HCT116 (cell line): ENCODE results near the gene ILDR1. TPM values are rescaled to one million over a fixed set of nuclear protein-coding genes. Genes with fewer than 3 reads are reported as not detected.

Experiments used
- ATAC-seq: fragments of 200-7000 bp; cut with Tn5 transposase; 2 replicates; pipeline ENCODE4 v1.9.1; 2020; ENCODE audit warnings: mild to moderate bottlenecking, moderate library complexity
- BruUV-seq: library from RNA; stranded (reverse); fragments of 400-500 nt; replicated peaks from 2 replicates; lab custom pipeline; 2021; lab: Mats Ljungman, UMichigan
- CTCF ChIA-PET: fragments of 300-600 bp; sonication (Branson Sonifier 250); formaldehyde crosslinking; loops from one replicate; lab custom pipeline; 2021; ENCODE audit warnings: antibody characterized with exemption; lab: Charles Lee
- POLR2A ChIA-PET: fragments of 300-600, 350-600 bp; sonication (Branson Sonifier 250); formaldehyde crosslinking; loops from one replicate; lab custom pipeline; 2021; ENCODE audit warnings: antibody characterized with exemption; lab: Charles Lee
- RAD21 ChIA-PET, 2 experiments: fragments of 300-600 bp; sonication (Branson Sonifier 250); formaldehyde crosslinking; loops; one replicate each; lab custom pipeline; 2023; ENCODE audit warnings: low total read pairs in 2 of 2; ENCODE audit not compliant: uncharacterized antibody in 2 of 2, unreplicated experiment in 2 of 2, low non-redundant PET in 1 of 2; lab: Charles Lee
- DNase-seq: peaks from one replicate; pipeline ENCODE4 v3.0.0-alpha.2; 2010; ENCODE audit warnings: low read depth, low spot score
- H2AFZ ChIP-seq: fragments of 200-600 bp; shearing (Covaris generic), sonication (generic); 2 replicates; pipeline ENCODE4 v1.6.1; 2017; ENCODE audit warnings: low read depth, mixed run types, mixed read lengths, antibody characterized with exemption, low read length; ENCODE audit not compliant: poor library complexity, severe bottlenecking
- H3K27ac ChIP-seq: 2 replicates; pipeline ENCODE4 v1.5.1; 2012; ENCODE audit warnings: low read depth, low read length
- H3K27me3 ChIP-seq: fragments of 200-600 bp; sonication (generic); 2 replicates; pipeline ENCODE4 v1.6.1; 2016; ENCODE audit warnings: mixed run types, low read length, mixed read lengths; ENCODE audit not compliant: insufficient read depth
- H3K36me3 ChIP-seq, 2 experiments: fragments of 200-500 bp in 1 of 2; fragments of 200-600 bp in 1 of 2; sonication (Bioruptor generic) in 1 of 2; sonication (generic) in 1 of 2; 2 replicates each; pipeline versions ENCODE4 v1.5.1 to v1.6.1; 2014 to 2016; ENCODE audit warnings: low read length in 2 of 2, inconsistent platforms in 1 of 2, mixed read lengths in 1 of 2, mixed run types in 1 of 2; ENCODE audit not compliant: insufficient read depth in 2 of 2, control insufficient read depth in 1 of 2
- H3K4me1 ChIP-seq, 2 experiments: fragments of 200-600 bp in 1 of 2; sonication (generic) in 1 of 2; 2 replicates each; pipeline versions ENCODE4 v1.5.1 to v1.6.1; 2012 to 2017; ENCODE audit warnings: low read length in 2 of 2, inconsistent platforms in 1 of 2, mild to moderate bottlenecking in 1 of 2, mixed read lengths in 1 of 2, mixed run types in 1 of 2, moderate library complexity in 1 of 2; ENCODE audit not compliant: insufficient read depth in 2 of 2, control insufficient read depth in 1 of 2
- H3K4me2 ChIP-seq: fragments of 200-600 bp; sonication (generic); 2 replicates; pipeline ENCODE4 v1.6.1; 2017; ENCODE audit warnings: mixed run types, low read length, mixed read lengths
- H3K4me3 ChIP-seq, 2 experiments: fragments of 200-600 bp in 1 of 2; sonication (generic) in 1 of 2; replicated peaks in 1 of 2; 2 replicates each; pipeline ENCODE4 v1.5.1; 2011 to 2016; ENCODE audit warnings: low read length in 2 of 2, control low read depth in 1 of 2, low read depth in 1 of 2, mild to moderate bottlenecking in 1 of 2, mixed read lengths in 1 of 2, mixed run types in 1 of 2
- H3K79me2 ChIP-seq: fragments of 200-600 bp; sonication (generic); 2 replicates; pipeline ENCODE4 v1.6.1; 2017; ENCODE audit warnings: mild to moderate bottlenecking, mixed run types, low read length, moderate library complexity, mixed read lengths; ENCODE audit not compliant: insufficient read depth
- H3K9ac ChIP-seq: fragments of 200-600 bp; sonication (generic); 2 replicates; pipeline ENCODE4 v1.6.1; 2016; ENCODE audit warnings: low read length, mixed read lengths
- H3K9me2 ChIP-seq: fragments of 200-600 bp; sonication (generic), shearing (Covaris generic); 2 replicates; pipeline ENCODE4 v1.6.1; 2017; ENCODE audit warnings: mixed run types, mild to moderate bottlenecking, moderate library complexity; ENCODE audit not compliant: insufficient read depth
- H3K9me3 ChIP-seq, 2 experiments: fragments of 200-500 bp in 1 of 2; fragments of 200-600 bp in 1 of 2; sonication (Bioruptor generic) in 1 of 2; sonication (generic) in 1 of 2; 2 replicates each; pipeline ENCODE4 v1.6.1; 2014 to 2017; ENCODE audit warnings: low read length in 2 of 2, mixed read lengths in 2 of 2, inconsistent platforms in 1 of 2, low read depth in 1 of 2, mild to moderate bottlenecking in 1 of 2, mixed run types in 1 of 2, moderate library complexity in 1 of 2; ENCODE audit not compliant: control insufficient read depth in 1 of 2, insufficient read depth in 1 of 2
- H4K20me1 ChIP-seq: fragments of 200-600 bp; sonication (generic), shearing (Covaris generic); 2 replicates; pipeline ENCODE4 v1.6.1; 2017; ENCODE audit warnings: mixed run types, mild to moderate bottlenecking, moderate library complexity; ENCODE audit not compliant: insufficient read depth
- EZH2phosphoT487 ChIP-seq: fragments of 200-600 bp; IDR thresholded peaks from 2 replicates; pipeline ENCODE4 v1.6.1; 2018; ENCODE audit warnings: antibody characterized with exemption, borderline replicate concordance
- FOSL1 ChIP-seq: IDR thresholded peaks from 2 replicates; pipeline ENCODE4 v1.6.1; 2012; ENCODE audit warnings: low read depth
- POLR2A ChIP-seq: IDR thresholded peaks from 2 replicates; pipeline ENCODE4 v1.7.0; 2011; ENCODE audit warnings: borderline replicate concordance; ENCODE audit not compliant: insufficient read depth, insufficient read length; ENCODE audit errors: extremely low read depth
- SIN3A ChIP-seq: IDR thresholded peaks from 2 replicates; pipeline ENCODE4 v1.6.1; 2012; ENCODE audit warnings: low read depth
- YY1 ChIP-seq: IDR thresholded peaks from 2 replicates; pipeline ENCODE4 v1.6.1; 2011; ENCODE audit warnings: low read length, low read depth, moderate library complexity, mild to moderate bottlenecking; ENCODE audit not compliant: insufficient replicate concordance; ENCODE audit errors: extremely low read depth
- intact Hi-C: fragments of 100-400 bp; cut with micrococcal nuclease; formaldehyde crosslinking; loops from 2 replicates; pipeline ENCODE4 v1.10.0; 2022
- total RNA-seq: library from RNA; stranded (reverse); gene quantifications from one replicate; pipeline ENCODE4 v1.2.1, GENCODE V29; 2021; ENCODE audit not compliant: unreplicated experiment
- TF ChIP-seq, protein P1 (sequence below), 3 experiments: fragments of 200-600 bp in 1 of 3; sonication (generic) in 1 of 3; IDR thresholded peaks in 2 of 3; conservative IDR thresholded peaks in 1 of 3; 2 replicates each; pipeline ENCODE4 v1.5.1; 2012 to 2017; ENCODE audit warnings: low read depth in 2 of 3, low read length in 2 of 3, antibody characterized with exemption in 1 of 3, borderline replicate concordance in 1 of 3, control low read depth in 1 of 3, mild to moderate bottlenecking in 1 of 3, mixed read lengths in 1 of 3, mixed run types in 1 of 3, moderate library complexity in 1 of 3; ENCODE audit not compliant: insufficient read depth in 1 of 3

The ILDR1 gene
- total RNA-seq, 1 experiment from 2014 or later, result 2.9 TPM

DNA sequence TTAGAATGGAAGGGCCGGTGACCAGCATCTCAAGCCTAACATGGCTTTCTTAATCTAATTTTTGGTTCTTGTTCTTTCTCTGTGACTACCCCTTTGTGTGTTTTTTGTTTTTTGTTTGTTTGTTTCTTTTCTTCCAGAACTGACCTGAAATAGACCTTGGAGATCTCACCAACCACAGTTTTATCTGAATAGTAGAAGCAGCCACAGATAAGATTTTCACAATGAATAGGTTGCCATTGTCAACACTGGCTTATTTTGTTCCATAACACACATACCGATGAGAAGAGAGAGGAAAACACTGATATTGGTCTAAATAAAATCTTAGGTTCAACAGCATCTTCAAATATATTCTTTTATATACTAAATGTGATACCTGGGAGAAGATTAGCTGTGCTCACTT is 11.5 kb downstream of the ILDR1 start:
- H3K4me2 ChIP-seq, result no peak overlapping the region
- no peak for DNase-seq
- no peaks in the 10 kb centered on the region for H3K79me2 ChIP-seq
- ATAC-seq, result no peak
- H3K36me3 ChIP-seq, result no peaks in the 10 kb centered on the region
- no peaks in the 10 kb centered on the region for H3K27me3 ChIP-seq
- H2AFZ ChIP-seq, result no peak overlapping the region
- H4K20me1 ChIP-seq, result no peaks in the 10 kb centered on the region
- intact Hi-C loops, result no loop called here
- TF ChIP-seq SIN3A (no peak), FOSL1 (no peak), YY1 (no peak), EZH2phosphoT487 (no peak)
- TF ChIP-seq, protein P1, sequence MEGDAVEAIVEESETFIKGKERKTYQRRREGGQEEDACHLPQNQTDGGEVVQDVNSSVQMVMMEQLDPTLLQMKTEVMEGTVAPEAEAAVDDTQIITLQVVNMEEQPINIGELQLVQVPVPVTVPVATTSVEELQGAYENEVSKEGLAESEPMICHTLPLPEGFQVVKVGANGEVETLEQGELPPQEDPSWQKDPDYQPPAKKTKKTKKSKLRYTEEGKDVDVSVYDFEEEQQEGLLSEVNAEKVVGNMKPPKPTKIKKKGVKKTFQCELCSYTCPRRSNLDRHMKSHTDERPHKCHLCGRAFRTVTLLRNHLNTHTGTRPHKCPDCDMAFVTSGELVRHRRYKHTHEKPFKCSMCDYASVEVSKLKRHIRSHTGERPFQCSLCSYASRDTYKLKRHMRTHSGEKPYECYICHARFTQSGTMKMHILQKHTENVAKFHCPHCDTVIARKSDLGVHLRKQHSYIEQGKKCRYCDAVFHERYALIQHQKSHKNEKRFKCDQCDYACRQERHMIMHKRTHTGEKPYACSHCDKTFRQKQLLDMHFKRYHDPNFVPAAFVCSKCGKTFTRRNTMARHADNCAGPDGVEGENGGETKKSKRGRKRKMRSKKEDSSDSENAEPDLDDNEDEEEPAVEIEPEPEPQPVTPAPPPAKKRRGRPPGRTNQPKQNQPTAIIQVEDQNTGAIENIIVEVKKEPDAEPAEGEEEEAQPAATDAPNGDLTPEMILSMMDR (IDR thresholded peaks at IDR 0.05 in 2 of 3, conservative IDR thresholded peaks at IDR 0.05 in 1 of 3; ENCODE audit: borderline replicate concordance in 1 of 3, insufficient read depth in 1 of 3, low read depth in 2 of 3, low read length in 2 of 3), result no peak
- TF ChIP-seq, all 23 proteins: peak for 0
- ChIA-PET RAD21 (no interaction called here), POLR2A (no interaction called here), CTCF (interaction anchor here (2.4 kb wide), 1 partner anchor 15 kb away, joined by 7 read pairs; no protein-coding TSS in a partner anchor)
- Histone ChIP-seq H3K27ac (no peak overlapping the region), H3K9me3 (no peaks in the 10 kb centered on the region), H3K9ac (no peak overlapping the region), H3K9me2 (no peaks in the 10 kb centered on the region), H3K4me3 (no peak overlapping the region), H3K4me1 (no peaks in the 10 kb centered on the region)
- no TSS peak for BruUV-seq

- ChIA-PET CTCF (interaction anchor here (1.5 kb wide), 1 partner anchor 12 kb away, joined by 5 read pairs; no protein-coding TSS in a partner anchor), RAD21 (no interaction called here)
Measured at GRCh38 chr3:122008166-122008565, 13.9 kb downstream of the ILDR1 start.

More at GRCh38 chr3:122008166-122008565, 13.9 kb downstream of the ILDR1 start:
- ATAC-seq (no peak), DNase-seq (no peak)
- no peak for TF ChIP-seq POLR2A
- Histone ChIP-seq H3K9me3 (no peaks in the 10 kb centered on the region), H3K4me1 (no peaks in the 10 kb centered on the region), H3K27me3 (no peaks in the 10 kb centered on the region), H3K9ac (no peak overlapping the region), H3K36me3 (no peaks in the 10 kb centered on the region), H3K27ac (no peak overlapping the region), H3K79me2 (no peaks in the 10 kb centered on the region), H3K9me2 (no peaks in the 10 kb centered on the region), H2AFZ (no peak overlapping the region), H4K20me1 (no peaks in the 10 kb centered on the region), H3K4me2 (no peak overlapping the region), H3K4me3 (no peak overlapping the region)
- POLR2A ChIA-PET, result no interaction called here
- no TSS peak for BruUV-seq
- intact Hi-C loops, result no loop called here
